IMR-90 (cell line): ENCODE data around the gene AGAP1.

Experiments
- BHLHE40 ChIP-seq: fragments of 150-350 bp; IDR thresholded peaks from 2 replicates; pipeline ENCODE4 v1.6.1; 2016; ENCODE audit warnings: mild to moderate bottlenecking, low read depth, low read length
- CEBPB ChIP-seq: IDR thresholded peaks from 2 replicates; pipeline ENCODE4 v1.6.1; 2012; ENCODE audit warnings: low read depth, low read length, improper control_type of control experiment
- CTCF ChIP-seq: conservative IDR thresholded peaks from 2 replicates; pipeline ENCODE4 v1.5.1; 2012; ENCODE audit warnings: mild to moderate bottlenecking, low read depth, low read length, improper control_type of control experiment
- FOS ChIP-seq: fragments of 150-350 bp; IDR thresholded peaks from 2 replicates; pipeline ENCODE4 v1.6.1; 2016; ENCODE audit warnings: low read depth, low read length
- MAZ ChIP-seq: IDR thresholded peaks from 2 replicates; pipeline ENCODE4 v1.6.1; 2012; ENCODE audit warnings: low read depth, mild to moderate bottlenecking, low read length, improper control_type of control experiment, moderate library complexity, borderline replicate concordance
- MXI1 ChIP-seq: IDR thresholded peaks from 2 replicates; pipeline ENCODE4 v1.6.1; 2012; ENCODE audit warnings: low read depth, mild to moderate bottlenecking, low read length, moderate library complexity, borderline replicate concordance
- POLR2A ChIP-seq: IDR thresholded peaks from 2 replicates; pipeline ENCODE4 v1.6.1; 2012; ENCODE audit warnings: mild to moderate bottlenecking, low read depth, low read length
- RAD21 ChIP-seq: IDR thresholded peaks from 2 replicates; pipeline ENCODE4 v1.6.1; 2012; ENCODE audit warnings: low read length, improper control_type of control experiment
- RCOR1 ChIP-seq: IDR thresholded peaks from 2 replicates; pipeline ENCODE4 v1.6.1; 2012; ENCODE audit warnings: mild to moderate bottlenecking, low read length, improper control_type of control experiment; ENCODE audit not compliant: insufficient replicate concordance
- RFX5 ChIP-seq: IDR thresholded peaks from 2 replicates; pipeline ENCODE4 v1.8.0; 2012; ENCODE audit warnings: low read depth, mild to moderate bottlenecking, low read length, moderate library complexity
- SMC3 ChIP-seq: fragments of 150-350 bp; IDR thresholded peaks from 2 replicates; pipeline ENCODE4 v1.6.1; 2016; ENCODE audit warnings: low read depth, mild to moderate bottlenecking, antibody characterized with exemption, low read length, moderate library complexity
- USF2 ChIP-seq: fragments of 150-350 bp; IDR thresholded peaks from 2 replicates; pipeline ENCODE4 v1.6.1; 2017; ENCODE audit warnings: mild to moderate bottlenecking, antibody characterized with exemption, low read length, low read depth

- no peak for TF ChIP-seq CEBPB
- TF ChIP-seq RFX5 = no peak
- no peak; the same call in 1 of the 2 replicates for TF ChIP-seq CTCF
- no peak for TF ChIP-seq POLR2A
- TF ChIP-seq FOS = no peak
- TF ChIP-seq MXI1 = no peak
- TF ChIP-seq BHLHE40 = no peak
- no peak for TF ChIP-seq RAD21
- TF ChIP-seq USF2 = no peak
- no peak for TF ChIP-seq RCOR1
- no peak for TF ChIP-seq MAZ
- no peak for TF ChIP-seq SMC3
Measured at GRCh38 chr2:235762832-235763598, 269.2 kb downstream of the AGAP1 start.
